Measurements from ENCODE around the gene GBX1.

Gene GBX1

DNA sequence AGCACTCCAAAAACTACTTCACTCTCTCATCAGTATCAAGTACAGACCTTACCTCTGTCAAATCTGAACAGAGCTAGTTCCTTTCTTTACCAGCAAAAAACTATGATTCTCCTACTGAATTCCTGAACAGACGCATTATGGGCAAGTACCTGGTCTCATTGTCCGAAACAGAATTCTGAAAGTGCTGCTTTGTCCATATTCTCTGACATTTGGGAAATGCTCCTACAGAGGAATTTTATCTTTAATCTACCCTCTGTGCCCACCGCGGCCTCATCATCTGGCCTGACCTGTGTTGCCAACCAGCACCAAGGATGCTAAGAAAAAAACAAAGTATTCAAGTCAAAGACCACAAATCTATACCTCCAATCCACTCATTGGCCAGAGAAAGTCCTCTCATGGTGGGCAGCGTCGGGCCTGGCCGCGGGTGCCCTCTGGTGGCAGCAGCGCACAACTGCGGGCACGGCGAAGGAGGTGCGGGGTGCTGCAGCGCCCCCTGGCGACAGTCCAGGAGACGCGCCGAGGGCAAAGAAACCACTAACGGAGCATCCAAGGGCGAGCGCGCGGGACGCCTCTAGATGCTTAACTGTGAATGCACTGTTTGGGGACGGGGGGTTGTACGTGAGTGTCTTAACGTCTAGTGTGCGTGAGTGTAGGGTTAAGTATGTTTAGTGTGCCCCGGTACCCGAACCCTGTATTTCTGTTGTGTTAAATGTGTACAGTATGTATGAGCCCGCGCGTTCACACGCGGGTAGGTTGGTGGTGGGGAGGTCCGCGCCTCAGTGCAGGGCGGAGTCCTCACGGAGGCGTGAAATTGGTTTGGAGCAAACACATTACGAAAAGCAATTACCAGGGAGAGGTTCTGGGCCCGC is 5.0 kb upstream of the GBX1 start:
- DNase-seq = peak in 1 of 2 experiments; percentile 3

DNA sequence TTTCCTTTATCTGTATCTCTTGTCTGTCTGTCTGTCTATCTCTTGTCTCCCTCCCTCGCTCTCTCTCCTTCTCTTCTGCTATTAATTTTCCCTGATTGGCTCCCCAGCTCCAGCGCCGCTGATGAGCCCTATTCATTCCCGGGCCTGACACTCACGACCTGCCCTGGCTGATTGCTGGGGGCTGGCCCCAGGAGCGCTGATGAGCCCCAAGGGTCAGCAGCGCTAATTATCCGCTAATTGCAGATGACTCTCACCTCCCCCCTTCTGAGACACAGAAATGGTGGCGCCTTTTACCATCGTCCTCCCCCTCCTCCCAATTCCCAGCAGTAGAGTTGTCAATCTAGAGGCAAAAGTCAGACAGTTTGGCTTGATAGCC is 1.3 kb upstream of the GBX1 start:
- DNase-seq = no peak

DNA sequence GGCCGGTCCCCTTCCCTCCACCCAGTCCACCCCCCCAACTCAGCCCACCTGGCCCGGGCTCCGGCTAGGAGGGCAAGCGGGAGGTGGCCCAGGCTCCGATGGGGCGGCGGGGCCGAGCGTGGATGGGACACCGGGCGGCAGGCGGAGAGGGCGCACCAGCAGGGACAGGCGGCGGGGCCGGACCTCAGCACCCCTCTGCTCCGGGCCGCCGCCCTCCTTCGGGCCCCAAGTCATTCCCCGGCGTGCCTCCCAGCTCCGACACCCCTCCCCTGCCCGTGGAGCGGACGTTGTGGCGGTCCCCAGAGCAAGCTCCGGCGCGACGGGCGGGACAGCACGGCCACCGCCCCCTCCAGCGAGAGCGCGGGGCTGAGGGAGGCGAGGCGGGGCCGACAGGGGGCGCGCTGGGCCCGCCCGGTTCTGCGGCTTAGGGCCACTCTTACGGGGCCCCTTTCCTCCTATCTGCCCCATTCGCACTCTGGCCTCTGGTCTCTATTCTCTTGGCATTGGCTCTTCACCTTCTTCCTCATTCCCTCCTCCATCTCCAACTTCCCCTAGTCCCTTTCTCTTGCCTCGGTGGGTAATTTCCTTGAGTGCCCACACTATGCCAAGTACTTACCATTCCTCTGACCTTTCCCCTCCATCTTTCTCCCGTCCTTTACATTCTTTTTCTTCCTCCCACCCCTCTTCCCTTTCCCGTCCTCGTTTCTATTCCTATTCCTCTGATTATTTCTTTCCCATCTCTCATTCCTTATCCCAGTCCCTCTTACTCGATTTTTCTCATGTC is 701 bp upstream of the GBX1 start:
- no peak for DNase-seq

DNA sequence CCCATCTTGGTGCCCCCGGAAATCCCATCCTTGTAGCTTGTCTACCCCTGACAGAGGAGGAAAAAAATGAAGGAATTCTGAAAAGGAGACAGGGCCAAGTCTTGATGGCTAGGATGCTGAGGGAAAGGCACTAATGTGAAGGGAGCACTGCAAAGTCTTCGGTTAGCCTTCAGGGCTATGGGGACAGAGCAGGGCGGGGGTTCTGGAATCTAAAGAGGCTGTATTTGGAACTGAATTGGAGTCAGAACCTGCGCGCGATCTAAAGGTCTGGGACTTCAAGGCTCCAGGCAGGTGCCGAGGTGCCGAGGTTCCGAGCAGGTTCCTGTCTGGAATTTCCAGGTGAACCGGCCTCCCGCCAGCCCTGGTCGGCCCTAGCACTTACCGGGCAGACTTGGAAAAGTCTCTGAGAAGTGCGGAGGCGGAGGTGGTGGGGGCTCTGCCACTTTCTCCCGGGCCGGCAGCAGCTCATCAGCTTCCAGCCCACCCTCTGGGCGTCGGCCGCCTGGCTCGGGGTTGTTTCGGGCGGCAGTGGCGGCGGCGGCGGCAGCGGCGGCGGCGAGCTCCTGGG is 781 bp downstream of the GBX1 start:
- no peak for DNase-seq

DNA sequence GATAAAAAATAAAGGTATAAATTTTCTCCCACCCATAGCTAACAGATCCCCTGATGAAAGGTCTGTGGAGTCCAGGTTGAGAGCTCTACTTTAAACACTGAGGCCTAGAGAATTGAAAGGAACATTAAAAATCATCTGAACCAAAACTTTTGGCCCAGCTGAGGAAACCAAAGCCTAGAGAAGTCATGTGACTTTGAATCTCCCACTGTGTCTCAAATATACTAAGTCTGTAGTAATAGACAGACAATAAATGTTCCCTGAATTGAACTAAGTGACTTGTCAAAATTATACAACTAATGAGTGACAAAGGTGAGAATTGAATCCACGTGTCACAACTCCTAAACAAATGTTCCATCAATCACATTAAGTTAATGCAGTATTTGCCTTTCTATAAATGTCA is 5.7 kb downstream of the GBX1 start:
- no peak for DNase-seq

DNA sequence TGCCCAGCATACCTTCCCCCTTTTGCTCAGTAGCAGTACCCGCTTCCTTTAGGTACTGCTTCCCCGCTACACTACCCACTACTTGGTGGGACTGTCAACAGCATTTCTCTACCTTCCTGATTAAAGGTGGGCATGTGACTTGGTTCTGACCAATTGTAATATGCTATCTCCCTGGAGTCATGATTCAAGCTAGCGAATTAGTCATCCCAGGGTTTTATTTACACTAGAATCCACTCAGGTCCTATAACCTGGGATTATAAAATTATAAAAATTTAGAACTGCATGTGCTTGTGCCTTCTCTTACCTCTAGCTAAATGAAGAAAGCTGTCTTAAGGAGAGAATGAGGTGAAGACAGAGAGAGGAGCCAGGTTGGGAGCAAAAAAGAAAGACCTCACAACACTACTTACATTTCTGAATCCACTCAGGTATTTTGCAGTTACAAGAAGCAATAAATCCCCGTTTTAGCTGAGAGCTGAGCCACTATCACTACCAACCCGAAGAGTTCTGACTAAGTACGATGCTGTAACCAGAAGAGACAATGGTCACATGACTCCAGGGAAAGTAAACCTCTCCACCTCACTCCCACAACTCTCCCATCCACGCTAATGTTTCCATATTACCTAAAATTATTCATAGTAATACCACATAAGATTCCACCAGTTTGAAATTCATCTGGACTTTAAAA is 9.7 kb downstream of the GBX1 start:
- DNase-seq = no peak

DNA sequence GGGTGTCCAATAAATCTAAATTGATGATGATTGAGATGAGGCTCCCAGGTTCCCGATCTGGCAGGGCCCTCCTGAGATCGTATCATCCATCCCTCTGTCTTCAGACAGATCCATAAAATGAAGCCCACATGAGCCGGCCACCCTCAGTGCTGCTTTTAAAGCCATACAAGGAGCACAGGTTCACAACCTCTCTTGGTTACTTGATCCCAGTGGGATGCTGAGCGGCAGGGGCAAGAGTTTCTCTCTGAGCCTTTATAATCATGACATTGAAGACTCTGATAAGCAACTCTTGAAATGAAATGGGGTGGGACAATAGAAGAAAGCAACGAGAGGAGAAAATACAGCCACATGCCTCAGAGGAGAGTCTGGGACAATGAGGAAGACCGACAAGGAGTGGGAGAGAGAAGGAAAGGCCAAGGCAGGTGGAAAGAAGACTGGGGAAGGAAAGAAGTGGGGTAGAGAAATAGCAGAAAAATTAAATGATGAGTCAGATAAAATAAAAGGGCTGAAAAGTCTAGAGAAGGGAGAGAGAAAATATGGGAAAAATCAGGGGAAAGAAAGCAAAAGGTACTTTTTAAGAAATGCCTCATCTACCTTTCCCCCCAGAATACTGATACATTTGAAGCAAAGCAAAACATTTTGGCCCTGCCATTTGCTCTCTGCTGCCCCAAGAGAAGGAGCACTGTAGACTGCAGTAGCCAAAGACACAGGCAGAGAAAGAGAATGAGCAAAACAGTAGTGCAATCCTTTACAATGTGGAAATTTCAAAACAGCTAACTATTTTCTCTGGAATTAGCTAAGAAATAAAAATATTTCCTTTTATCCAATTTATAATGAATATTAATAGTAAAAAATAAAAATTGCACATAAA is 14.6 kb downstream of the GBX1 start:
- DNase-seq = no peak

DNA sequence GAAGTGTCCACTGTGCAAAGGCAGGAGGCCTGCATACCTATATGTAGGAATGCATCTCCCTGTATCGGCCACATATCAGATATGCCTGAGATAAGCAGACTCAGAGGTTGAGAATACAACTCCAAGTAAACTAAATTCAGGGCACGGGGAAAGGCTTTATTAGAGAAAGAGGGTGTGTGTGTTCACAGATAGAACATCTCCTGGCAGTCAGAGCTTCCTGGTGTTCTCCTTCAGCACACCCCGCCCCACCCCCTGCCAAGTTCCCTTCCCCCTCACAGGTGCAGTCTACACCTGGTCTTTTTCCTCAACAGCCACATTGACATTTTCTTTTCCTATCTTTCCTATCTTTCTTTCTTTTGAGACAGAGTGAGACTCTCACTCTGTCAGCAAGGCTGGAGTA is 17.1 kb downstream of the GBX1 start:
- no peak for DNase-seq

DNA sequence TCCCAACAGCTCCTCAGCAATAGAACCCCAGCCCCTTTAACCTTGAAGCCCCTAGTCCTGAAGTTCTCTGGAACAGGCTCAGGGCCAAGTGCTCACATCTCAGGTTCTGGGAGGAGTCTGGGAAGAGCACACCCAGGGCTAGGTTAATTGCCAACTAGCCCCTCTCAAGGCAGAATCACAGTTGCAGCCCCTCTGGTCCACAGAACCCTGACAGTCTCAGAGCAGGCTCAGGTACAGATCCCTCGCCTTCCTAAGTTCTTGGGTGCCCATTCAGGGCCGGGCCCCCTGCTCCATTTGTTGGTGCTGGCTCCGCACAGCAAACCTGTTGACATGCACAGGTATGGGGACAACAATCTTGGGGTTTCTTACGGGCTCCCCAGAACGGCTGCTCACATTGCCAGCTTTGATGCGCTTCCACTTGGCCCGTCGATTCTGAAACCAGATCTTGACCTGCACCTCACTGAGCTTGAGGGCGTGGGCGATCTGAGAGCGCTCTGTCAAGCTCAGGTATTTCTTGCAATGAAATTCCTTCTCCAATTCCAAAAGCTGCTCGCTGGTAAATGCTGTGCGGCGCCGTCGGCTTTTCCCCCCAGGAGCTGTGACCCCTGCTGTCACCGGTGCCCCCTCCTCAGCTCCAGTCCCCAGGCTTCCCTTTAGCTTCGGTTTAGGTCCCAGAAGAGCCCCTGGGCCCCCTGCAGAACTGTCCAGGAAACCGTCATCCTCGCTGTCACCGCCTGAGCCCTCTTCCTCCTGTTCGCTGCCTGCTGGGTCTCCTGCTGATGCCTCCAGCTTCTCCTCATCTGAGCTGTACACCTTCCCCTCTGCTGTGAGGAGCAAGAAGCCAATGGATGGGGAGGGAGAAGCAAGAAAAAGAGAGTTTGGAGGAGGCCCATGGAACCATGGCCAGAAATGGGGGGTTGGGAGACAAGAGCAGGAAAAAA is 18.9 kb downstream of the GBX1 start:
- no peak for DNase-seq

DNA sequence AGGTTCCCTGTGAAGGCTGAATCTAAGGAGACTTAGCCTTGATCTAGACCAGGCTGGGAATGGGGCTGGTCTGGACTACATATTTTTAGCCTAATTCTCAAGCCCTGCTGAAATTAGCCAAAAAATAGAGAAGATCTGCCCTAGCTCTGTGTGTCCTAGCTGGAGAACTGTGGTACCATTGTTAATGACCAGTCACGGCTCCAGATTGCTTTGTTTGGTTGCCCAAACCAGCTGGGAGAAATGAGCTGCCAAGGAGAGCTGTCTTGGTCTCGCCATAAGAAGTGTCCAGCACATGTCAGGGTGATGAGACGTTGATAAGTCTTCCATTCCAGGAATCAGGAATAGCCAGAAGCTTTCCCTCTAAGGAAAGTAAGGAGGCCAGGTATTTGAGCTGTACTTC is 20.7 kb downstream of the GBX1 start:
- DNase-seq = no peak

DNA sequence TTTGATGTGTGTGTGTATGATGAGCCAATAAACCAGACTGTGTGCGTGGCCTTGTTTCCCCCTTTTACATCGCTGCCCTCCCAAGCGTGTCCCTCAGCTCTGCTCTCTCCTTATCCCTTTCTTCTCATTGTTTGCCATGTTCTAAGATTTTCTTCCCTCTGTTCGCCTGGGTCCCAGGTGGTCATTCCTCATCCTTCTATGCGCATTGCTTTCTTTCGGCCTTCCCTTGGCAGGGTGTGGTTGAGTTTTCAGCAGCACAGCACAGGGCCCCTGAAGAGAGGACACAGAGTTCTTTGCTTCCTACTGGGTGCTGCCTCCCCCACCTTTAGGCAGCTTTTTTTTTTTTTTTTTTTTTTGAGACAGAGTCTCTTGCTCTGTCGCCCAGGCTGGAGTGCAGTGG is 23.1 kb downstream of the GBX1 start:
- DNase-seq = no peak

DNA sequence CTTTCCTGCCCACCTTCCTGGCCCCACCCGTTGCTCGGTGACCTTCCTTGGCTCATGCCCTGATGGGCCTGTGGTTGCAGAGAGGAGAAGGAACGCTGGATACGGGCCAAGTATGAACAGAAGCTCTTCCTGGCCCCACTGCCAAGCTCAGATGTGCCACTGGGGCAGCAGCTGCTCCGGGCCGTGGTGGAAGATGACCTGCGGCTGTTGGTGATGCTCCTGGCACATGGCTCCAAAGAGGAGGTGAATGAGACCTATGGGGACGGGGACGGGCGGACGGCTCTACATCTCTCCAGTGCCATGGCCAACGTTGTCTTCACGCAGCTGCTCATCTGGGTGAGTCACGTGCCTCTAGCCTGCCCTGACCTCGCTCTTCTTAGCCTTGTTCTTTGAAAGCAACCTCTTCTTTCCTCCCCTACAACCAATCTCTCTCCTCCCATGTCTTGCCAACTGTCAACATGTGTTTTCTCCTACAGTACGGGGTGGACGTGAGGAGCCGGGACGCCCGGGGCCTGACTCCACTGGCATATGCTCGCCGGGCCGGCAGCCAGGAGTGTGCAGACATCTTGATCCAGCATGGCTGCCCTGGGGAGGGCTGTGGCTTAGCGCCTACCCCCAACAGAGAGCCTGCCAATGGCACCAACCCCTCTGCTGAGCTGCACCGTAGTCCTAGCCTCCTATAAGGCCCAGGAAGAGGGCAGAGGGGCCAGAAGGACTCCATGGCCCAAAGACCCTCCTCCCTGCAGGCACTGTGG is 24.1 kb downstream of the GBX1 start:
- no peak for DNase-seq

DNA sequence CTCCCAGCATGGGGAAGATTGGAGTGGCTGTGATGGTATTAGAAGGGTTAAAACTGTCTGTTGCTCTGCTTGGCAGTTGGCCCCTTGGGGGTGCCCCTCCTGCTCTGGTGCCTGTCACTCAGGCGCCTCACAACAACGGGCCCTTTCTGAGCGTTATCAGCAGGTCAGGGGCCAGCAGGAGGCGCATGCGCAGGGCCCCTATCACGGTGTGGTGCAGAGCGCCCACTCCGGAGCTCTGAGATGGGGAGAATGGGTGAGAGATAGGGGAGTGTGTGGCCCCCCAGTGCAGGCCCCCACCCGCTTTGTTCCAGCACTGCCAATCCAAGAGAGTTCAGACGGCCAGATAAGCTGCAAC is 24.8 kb downstream of the GBX1 start:
- DNase-seq = no peak

DNA sequence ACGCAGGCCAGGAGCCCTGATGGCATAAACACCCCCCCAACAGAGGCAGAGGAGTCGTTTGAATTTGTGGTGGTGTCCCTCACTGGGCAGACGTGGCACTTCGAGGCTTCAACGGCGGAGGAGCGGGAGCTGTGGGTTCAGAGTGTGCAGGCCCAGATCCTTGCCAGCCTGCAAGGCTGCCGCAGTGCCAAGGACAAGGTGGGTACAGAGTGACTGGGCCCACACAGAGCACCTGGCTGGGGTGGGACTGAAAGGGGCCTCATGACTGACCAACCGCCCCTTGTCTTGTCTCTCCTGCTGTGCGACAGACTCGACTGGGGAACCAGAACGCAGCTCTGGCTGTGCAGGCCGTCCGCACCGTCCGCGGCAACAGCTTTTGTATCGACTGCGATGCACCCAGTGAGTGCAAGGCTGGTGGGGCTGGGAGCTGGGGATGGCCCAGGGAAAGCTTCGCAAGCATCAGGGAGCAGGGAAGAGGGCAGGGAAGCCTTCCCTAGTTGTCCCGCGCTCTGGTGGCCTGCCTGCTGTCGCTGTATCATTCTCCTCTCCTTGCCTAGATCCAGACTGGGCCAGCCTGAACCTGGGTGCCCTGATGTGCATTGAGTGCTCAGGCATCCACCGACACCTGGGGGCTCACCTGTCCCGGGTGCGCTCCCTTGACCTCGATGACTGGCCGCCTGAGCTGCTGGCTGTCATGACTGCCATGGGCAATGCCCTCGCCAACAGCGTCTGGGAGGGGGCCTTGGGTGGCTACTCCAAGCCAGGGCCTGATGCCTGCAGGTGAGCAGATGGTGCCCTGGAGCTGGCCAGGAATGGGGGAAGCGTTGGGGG is 25.4 kb downstream of the GBX1 start:
- no peak for DNase-seq

DNA sequence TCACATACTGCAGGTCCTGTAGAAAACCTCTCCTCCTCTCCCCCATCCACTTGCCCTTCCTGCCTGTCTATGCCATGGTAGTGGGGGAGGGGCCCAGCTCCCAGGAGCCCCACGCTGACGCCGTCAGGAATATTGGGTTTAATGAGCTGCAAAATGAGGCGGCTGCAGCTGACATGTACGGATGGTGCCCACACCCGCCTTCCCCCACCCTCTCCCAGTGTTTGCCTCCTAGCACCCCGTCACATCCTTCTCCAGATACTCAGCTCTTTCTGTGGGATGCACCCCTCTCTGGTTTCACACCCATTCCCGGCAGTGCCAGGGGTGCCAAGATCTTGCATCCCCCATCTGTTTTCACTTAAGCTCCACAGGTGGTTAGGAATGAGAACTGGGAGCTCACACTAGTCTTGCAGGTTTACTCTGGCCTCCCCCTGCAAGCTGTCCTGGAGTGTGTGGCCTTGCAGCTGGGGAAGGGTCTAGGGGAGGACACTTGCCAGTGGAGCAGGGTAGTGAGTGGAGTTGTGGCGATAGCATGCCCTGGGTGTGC is 26.1 kb downstream of the GBX1 start:
- DNase-seq = no peak

DNA sequence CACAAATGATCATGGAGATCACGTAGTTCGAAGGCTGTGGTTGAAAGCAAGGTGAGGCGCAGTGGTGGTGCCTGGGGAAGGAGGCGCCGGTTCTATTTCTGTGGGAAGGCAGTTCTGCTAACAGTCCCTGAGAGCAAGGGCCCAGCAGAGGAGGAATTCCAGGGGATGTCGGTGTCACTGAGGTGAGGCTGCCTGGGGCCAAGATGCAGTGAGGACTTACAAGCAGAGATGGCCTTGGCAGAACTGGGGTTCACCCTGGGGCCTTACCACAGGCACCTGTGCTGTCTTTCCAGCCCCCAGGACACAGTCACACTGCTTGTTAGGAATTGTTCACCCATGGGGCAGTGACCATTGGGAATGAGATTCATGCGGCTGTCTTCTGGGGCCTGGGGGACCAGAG is 26.7 kb downstream of the GBX1 start:
- DNase-seq = no peak

DNA sequence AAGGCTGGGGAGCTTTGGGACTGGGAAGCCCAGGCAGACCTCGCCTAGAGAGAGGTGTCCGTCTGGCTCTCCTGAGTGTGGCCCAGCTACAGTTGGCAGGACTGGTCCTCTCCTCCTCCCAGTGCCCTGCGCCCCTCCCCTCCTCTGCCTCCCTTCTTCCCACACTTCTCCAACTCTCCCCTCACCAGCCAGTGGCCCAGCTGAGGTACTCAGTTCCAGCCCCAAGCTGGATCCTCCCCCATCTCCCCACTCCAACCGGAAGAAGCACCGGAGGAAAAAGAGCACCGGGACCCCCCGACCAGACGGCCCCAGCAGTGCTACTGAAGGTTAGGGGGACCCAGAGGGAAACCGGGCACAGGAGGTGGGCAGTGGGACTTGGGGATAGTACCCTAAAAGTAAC is 27.7 kb downstream of the GBX1 start:
- DNase-seq = no peak

DNA sequence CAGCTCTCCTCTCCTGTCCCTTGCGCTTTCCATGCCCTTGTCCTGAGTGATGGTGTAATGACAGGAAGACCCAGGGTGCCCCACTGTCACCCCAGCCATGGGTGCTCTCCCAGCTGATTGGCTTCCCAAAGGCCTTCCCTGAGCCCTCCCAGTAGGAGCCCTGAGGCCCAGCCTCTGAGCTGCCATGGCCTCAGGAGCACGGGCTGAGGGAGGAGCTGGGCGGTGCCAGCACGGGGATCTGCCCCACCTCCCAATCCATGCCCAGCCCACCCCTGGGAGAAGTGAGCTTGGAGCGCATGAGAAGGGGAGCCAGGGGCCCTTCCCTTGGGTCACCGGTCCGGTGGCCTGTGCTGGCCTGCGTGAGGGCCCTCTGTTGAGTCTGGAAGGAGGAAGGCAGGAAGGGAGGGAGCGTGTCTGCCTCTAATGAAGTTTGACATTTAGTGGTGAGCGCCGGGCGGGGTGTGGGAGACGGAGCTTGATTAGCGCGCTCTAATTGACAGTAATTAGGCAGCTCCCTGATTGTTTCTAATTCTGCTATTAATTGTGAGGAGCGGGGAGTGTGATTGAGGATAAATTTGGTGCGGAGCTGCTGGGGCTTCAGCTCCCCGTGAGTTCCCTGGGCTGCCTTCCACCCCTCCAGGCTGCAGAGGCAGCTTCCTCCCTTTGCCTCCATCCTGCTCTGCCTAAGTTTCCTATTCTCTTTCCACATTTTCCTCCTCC is 28.3 kb downstream of the GBX1 start:
- DNase-seq = no peak
